HG02588 (cell line): ENCODE data around the gene TNFRSF6B.

ENCODE experiments used
- ATAC-seq: cut with Tn5 transposase; IDR thresholded peaks from one replicate; pipeline ENCODE4 v1.9.1; 2021; ENCODE audit warnings: mild to moderate bottlenecking, moderate library complexity; ENCODE audit not compliant: unreplicated experiment

Gene TNFRSF6B

DNA sequence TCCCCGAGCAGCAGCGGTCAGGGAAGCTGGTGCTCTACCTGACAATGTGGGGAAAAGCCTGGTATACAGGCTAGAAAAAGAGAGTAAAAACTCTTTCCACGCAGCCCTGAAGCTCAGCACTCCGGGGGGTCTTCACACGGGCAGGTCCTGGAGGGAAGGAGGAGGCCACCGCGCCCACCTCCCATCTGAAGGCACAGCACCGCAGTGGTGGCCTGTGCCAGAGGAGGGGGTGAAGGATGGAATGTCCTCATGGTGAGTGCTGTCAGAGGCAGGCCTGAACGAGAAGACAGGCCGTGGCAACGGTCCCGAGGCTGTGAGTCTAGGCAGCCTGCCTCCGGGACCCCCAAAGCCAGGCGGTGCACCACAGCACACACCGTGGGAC, 49.0 kb downstream of the TNFRSF6B start:
- ATAC-seq: no peak

DNA sequence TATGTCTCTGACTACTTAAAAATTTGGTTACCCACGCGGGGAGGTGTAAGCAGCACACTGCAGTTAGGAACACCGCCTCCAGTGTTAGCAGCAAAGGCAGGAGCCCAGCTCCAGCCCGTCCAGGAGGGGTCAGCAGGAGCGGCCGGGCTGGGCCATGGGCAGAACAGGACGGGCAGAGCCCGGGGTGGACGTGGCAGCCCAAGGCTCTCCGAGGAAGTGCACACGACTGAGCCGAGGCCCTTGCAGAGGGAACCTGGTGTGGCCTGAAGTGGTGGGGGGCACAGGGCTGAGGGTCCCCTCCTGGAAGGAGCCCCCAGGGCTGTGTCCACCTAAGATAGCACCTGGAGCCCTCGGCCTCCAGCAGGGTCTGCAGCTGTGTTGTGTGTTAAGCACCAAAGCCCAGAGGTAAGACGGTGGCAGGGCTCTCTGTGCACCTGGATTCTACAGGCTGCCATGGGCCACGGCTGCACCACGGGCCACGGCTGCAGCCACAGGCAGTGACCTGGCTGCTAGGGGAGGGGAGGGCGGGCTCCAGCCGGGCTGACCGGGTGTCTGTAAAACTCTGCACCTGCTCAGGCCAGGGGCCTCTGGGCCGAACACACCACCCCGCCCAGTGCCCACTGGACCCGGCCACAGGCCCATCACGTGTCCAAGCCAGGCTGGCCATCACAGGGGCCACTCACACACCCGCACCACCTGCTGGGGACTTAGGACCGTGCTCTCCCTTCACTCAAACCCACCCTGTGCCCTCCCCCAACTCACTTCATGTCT, 49.7 kb downstream of the TNFRSF6B start:
- no peak for ATAC-seq

DNA sequence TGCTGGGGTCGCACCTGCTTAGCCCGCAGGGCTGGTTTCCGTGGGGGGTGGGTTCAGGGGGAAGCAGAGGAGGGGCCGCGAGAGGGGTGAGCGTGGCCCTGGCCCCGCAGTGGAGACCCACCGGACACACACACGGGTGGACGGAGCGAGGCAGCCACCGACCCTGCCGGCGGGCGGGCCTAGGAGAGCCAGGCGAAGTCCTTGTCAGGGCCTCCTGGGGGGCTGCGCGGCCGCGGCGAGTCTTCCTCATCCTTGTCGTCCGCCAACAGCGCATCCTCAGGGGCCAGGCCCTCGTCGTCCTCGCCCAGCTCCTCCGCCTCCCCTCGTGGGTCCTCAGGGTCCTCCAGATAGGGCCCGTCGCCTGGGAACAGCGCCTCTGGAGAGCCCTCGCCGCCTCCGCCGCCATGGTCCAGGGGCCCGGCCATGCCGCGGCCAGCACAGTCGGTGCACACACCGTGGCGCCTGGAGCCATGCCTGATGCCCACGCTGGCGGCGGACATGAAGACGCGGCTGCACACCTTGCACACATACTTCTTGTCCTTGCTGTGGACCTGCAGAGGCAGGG, 50.4 kb downstream of the TNFRSF6B start:
- no peak for ATAC-seq

DNA sequence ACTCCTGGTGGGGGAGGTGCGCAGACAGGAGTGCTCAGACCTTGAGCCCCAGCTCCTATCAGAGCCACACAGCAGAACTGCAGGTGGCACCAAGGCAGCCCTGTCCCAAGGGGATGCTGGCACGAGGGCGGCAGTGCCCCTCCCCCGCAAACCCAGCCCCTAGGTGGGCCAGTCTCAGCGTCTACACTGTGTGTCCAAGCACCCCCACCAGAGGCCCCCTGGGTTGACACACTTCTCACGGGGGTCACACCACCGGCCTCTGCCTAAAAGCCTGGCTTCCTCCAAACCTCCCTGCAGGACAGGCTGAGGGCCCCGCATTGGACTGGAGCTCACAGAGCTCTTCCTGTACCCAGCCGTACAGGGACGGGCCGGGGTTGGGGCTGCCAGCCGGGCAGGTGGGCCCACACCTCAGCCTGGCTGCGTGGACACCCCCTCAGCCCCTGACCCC, 51.2 kb downstream of the TNFRSF6B start:
- ATAC-seq: no peak
